ENCODE measurements around the gene NFU1. TPM values are rescaled to one million over a fixed set of nuclear protein-coding genes. Genes with fewer than 3 reads are reported as not detected.
A peak's percentile ranks its signal among the peaks of the same experiment; 100 is the strongest.

Gene NFU1
- total and polyA plus RNA-seq, 9 of the 15 experiments (the other 6 are each of a cell fraction or from before 2014, with no cell fraction given) = 33.3 to 61.8 (median 53.7) TPM

GRCh38 chr2:69436938-69437750, at the start of gene NFU1 (continued):
- TF ChIP-seq MNT (conservative IDR thresholded peaks at IDR 0.05) (peak in 1 of 2 experiments; percentile 64; a peak in 2 of 4 replicates), ARNT (IDR thresholded peaks at IDR 0.05) (no peak), PYGO2 (tag; IDR thresholded peaks at IDR 0.05) (no peak), SAP30 (IDR thresholded peaks at IDR 0.05; ENCODE audit: borderline replicate concordance, insufficient read depth, low read depth, low read length, poor library complexity, severe bottlenecking) (peak; percentile 81), ARID2 (IDR thresholded peaks at IDR 0.05) (no peak), TRIM24 (IDR thresholded peaks at IDR 0.05) (peak in 1 of 2 experiments; percentile 17; a peak in 1 of 4 replicates), ZNF280B (CRISPR knock-in tag; IDR thresholded peaks at IDR 0.05) (no peak), SMAD4 (CRISPR knock-in tag; conservative IDR thresholded peaks at IDR 0.05) (peak; percentile 29; the same call in 1 of the 2 replicates), ZNF23 (CRISPR knock-in tag; IDR thresholded peaks at IDR 0.05) (no peak), POLR2B (IDR thresholded peaks at IDR 0.05; ENCODE audit: low read depth, partially characterized antibody) (peak; percentile 89), TOE1 (IDR thresholded peaks at IDR 0.05; ENCODE audit: borderline replicate concordance) (peak; percentile 16; the same call in 1 of the 2 replicates), TOE1 (CRISPR knock-in tag; IDR thresholded peaks at IDR 0.05; ENCODE audit: borderline replicate concordance, low read depth) (0 out of 2 replicates have a peak, but pooled peaks have one; percentile 65), ZNF134 (CRISPR knock-in tag; conservative IDR thresholded peaks at IDR 0.05) (no peak), ZBTB12 (CRISPR knock-in tag; IDR thresholded peaks at IDR 0.05) (no peak; the same call in 1 of the 2 replicates), ELF1 (tag; IDR thresholded peaks at IDR 0.05) (peak; percentile 33), HMGN3 (IDR thresholded peaks at IDR 0.05; ENCODE audit: borderline replicate concordance, extremely low read depth, insufficient read length, low read depth, low read length) (peak; percentile 93), SIRT6 (IDR thresholded peaks at IDR 0.05; ENCODE audit: low read depth, low read length) (no peak), RCOR1 (IDR thresholded peaks at IDR 0.05; ENCODE audit: borderline replicate concordance in 1 of 2, low read depth in 2 of 2, low read length in 2 of 2) (peak in 1 of 2 experiments; percentile 77; a peak in 2 of 4 replicates), KLF1 (tag; IDR thresholded peaks at IDR 0.05) (peak; percentile 95), ZNF586 (CRISPR knock-in tag; conservative IDR thresholded peaks at IDR 0.05) (no peak), LEF1 (IDR thresholded peaks at IDR 0.05) (no peak), CREBBP (IDR thresholded peaks at IDR 0.05; ENCODE audit: low read depth, low read length) (no peak), ZNF3 (CRISPR knock-in tag; IDR thresholded peaks at IDR 0.05) (no peak), CC2D1A (IDR thresholded peaks at IDR 0.05) (no peak), EP400 (IDR thresholded peaks at IDR 0.05) (peak; percentile 70)

Data from K562 (cell line).